ENCODE data around the gene CMIP.

The CMIP gene

DNA sequence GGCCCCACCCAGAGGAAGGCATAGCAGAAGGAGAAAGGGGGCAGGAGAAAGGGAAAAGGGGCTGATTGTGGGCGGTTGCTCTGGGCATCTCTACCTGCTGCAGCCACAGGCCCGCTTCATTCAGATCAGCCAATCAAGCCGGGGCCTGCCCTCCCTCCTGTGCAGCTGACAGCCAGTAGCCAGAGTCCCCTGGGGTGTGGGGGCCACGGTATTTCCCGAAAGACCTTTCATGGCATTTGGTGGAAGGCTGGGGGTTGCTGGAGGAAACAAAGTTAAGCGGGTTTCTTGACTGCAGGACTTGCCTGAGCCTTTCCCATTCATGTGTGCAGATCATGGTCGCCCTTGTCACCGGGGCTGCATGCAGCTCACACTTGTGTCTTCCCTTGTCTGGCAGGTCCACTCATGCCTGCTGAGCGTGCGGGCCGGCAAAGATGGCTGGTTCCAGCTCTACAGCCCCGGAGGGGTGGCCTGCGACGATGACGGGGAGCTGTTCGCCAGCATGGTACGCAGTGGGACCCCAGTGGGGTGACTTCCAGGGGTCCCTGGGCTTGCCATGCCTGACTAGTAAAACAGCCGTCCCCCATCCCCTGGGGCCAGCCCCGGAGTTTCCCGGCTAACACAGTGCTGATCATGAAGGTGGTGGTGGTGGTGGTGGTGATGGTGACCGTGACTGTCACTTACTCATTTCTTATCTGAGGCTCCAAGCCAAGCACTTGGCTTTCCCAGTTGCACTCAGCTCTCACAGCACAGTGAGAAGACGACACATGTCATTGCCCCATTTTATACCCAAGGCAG is 251.8 kb downstream of the CMIP start:
- no peak overlapping the region for H3K27ac ChIP-seq (ENCODE audit: low read length)

DNA sequence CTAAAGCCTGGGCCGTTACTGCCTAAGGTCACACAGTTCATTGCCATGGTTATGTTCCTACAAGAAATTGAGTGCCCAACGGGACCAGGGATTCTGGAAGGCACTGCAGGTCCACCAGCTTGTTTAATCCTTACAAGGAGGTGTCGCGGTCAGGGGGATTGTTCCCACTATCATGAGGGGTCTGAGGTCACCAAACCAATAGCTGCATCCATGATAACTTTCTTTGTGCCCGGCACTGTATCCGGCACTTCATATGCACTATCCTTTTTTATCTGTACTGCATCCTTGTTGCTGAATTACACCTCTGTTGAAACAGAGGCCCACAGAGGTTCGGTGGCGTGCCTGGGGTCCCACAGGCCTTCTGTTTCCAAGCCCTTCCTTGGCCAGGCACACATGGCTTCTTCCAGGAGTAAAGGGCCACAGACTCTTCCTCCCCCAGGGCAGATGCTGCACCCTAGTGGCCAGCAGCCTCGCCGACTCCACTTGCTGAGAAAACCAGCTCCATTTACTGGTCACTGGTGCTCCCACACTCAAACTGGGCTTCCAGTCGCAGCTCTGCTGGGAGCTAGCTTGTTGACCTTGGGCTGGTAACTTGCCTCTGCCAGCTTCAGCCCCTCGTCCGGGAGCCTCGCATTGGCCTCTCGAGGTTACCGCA is 252.5 kb downstream of the CMIP start:
- H3K27ac ChIP-seq (ENCODE audit: low read length) = no peak overlapping the region
- no peak overlapping the region for H3K4me2 ChIP-seq (ENCODE audit: insufficient read depth, low read length)
- peaks cover 8% of the 10 kb centered on the region; the same call in 1 of the 2 replicates for H4K20me1 ChIP-seq (ENCODE audit: insufficient read depth, low read length)
- no peaks in the 10 kb centered on the region for H3K9me3 ChIP-seq (ENCODE audit: insufficient read depth, low read length, severe bottlenecking)
- H3K27me3 ChIP-seq (ENCODE audit: insufficient read depth, low read length, poor library complexity) = no peaks in the 10 kb centered on the region
- H3K4me1 ChIP-seq (ENCODE audit: insufficient read depth, low read length) = no peaks in the 10 kb centered on the region
- peak; percentile 50 for DNase-seq
- H3K9ac ChIP-seq (ENCODE audit: low read depth, low read length) = no peak overlapping the region
- H3K36me3 ChIP-seq (ENCODE audit: insufficient read depth, low read length) = peaks cover 95% of the 10 kb centered on the region
- H2AFZ ChIP-seq (ENCODE audit: low read depth, low read length) = no peak overlapping the region
- H3K4me3 ChIP-seq (ENCODE audit: low read depth in 1 of 2, low read length in 2 of 2) = no peak overlapping the region
- peak; percentile 66; the same call in 2 of the 3 replicates for ATAC-seq (ENCODE audit: insufficient read depth, low read depth)
- TF ChIP-seq, protein P1, sequence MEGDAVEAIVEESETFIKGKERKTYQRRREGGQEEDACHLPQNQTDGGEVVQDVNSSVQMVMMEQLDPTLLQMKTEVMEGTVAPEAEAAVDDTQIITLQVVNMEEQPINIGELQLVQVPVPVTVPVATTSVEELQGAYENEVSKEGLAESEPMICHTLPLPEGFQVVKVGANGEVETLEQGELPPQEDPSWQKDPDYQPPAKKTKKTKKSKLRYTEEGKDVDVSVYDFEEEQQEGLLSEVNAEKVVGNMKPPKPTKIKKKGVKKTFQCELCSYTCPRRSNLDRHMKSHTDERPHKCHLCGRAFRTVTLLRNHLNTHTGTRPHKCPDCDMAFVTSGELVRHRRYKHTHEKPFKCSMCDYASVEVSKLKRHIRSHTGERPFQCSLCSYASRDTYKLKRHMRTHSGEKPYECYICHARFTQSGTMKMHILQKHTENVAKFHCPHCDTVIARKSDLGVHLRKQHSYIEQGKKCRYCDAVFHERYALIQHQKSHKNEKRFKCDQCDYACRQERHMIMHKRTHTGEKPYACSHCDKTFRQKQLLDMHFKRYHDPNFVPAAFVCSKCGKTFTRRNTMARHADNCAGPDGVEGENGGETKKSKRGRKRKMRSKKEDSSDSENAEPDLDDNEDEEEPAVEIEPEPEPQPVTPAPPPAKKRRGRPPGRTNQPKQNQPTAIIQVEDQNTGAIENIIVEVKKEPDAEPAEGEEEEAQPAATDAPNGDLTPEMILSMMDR (IDR thresholded peaks at IDR 0.05; ENCODE audit: borderline replicate concordance, extremely low read depth, low read length, poor library complexity, severe bottlenecking) = peak; percentile 73
- TF ChIP-seq EZH2 (IDR thresholded peaks at IDR 0.05; ENCODE audit: borderline replicate concordance, low read depth, low read length, severe bottlenecking) = no peak
- H3K79me2 ChIP-seq (ENCODE audit: insufficient read depth, low read length) = no peaks in the 10 kb centered on the region

More for the DNA sequence above, 251.8 kb downstream of the CMIP start:
- no peak overlapping the region for H3K9ac ChIP-seq (ENCODE audit: low read depth, low read length)
- no peak for DNase-seq
- peaks cover 95% of the 10 kb centered on the region for H3K36me3 ChIP-seq (ENCODE audit: insufficient read depth, low read length)
- H3K9me3 ChIP-seq (ENCODE audit: insufficient read depth, low read length, severe bottlenecking) = no peaks in the 10 kb centered on the region
- TF ChIP-seq, protein P1 (IDR thresholded peaks at IDR 0.05; ENCODE audit: borderline replicate concordance, extremely low read depth, low read length, poor library complexity, severe bottlenecking) = no peak
- TF ChIP-seq EZH2 (IDR thresholded peaks at IDR 0.05; ENCODE audit: borderline replicate concordance, low read depth, low read length, severe bottlenecking) = no peak
- peaks cover 8% of the 10 kb centered on the region; the same call in 1 of the 2 replicates for H4K20me1 ChIP-seq (ENCODE audit: insufficient read depth, low read length)
- H3K4me1 ChIP-seq (ENCODE audit: insufficient read depth, low read length) = no peaks in the 10 kb centered on the region
- no peak overlapping the region for H3K4me2 ChIP-seq (ENCODE audit: insufficient read depth, low read length)
- ATAC-seq (ENCODE audit: insufficient read depth, low read depth) = no peak
- H3K4me3 ChIP-seq (ENCODE audit: low read depth in 1 of 2, low read length in 2 of 2) = no peak overlapping the region
- no peaks in the 10 kb centered on the region for H3K27me3 ChIP-seq (ENCODE audit: insufficient read depth, low read length, poor library complexity)
- no peak overlapping the region for H2AFZ ChIP-seq (ENCODE audit: low read depth, low read length)
- H3K79me2 ChIP-seq (ENCODE audit: insufficient read depth, low read length) = no peaks in the 10 kb centered on the region

DNA sequence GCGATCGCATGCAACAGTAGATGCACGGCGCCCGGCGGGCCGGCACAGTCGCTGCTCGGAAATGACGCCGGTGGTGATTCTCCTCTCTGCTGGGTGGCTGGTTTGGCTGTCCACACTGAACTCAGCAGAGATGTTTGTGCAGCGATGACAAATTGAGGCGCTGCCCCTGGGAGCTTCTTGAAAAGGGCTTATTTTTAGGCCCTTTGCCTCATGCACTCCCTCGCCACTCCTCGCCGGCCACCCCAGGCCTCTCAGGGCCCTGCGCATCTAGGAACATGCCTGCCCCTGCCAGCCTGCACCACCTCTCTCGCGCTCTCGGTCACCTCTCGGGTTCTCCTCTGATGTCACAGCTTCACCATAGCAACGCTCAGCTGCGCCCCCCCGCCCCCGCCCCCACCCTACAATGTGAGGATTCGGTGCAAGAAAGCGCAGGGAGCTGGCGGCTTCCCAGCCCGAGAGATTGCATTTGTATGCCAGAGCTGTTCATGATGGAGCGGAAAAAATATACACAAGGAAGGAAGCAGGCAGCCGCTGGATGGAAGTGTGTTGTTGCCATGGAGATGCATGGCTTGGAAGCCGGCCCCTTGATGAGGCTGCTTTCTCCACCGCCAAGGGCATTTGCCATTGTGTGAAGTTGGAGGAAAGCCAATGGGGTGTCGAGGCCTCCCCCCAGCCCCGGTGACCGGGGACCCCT is 253.2 kb downstream of the CMIP start:
- peaks cover 8% of the 10 kb centered on the region; the same call in 1 of the 2 replicates for H4K20me1 ChIP-seq (ENCODE audit: insufficient read depth, low read length)
- H3K36me3 ChIP-seq (ENCODE audit: insufficient read depth, low read length) = peaks cover 95% of the 10 kb centered on the region
- no peaks in the 10 kb centered on the region for H3K9me3 ChIP-seq (ENCODE audit: insufficient read depth, low read length, severe bottlenecking)
- TF ChIP-seq EZH2 (IDR thresholded peaks at IDR 0.05; ENCODE audit: borderline replicate concordance, low read depth, low read length, severe bottlenecking) = no peak
- TF ChIP-seq, protein P1 (IDR thresholded peaks at IDR 0.05; ENCODE audit: borderline replicate concordance, extremely low read depth, low read length, poor library complexity, severe bottlenecking) = no peak
- H3K27ac ChIP-seq (ENCODE audit: low read length) = no peak overlapping the region
- DNase-seq (no peak), ATAC-seq (ENCODE audit: insufficient read depth, low read depth) (no peak)
- H3K4me1 ChIP-seq (ENCODE audit: insufficient read depth, low read length) = no peaks in the 10 kb centered on the region
- H3K4me3 ChIP-seq (ENCODE audit: low read depth in 1 of 2, low read length in 2 of 2) = no peak overlapping the region
- no peak overlapping the region for H2AFZ ChIP-seq (ENCODE audit: low read depth, low read length)
- no peaks in the 10 kb centered on the region for H3K27me3 ChIP-seq (ENCODE audit: insufficient read depth, low read length, poor library complexity)
- H3K79me2 ChIP-seq (ENCODE audit: insufficient read depth, low read length) = no peaks in the 10 kb centered on the region
- H3K4me2 ChIP-seq (ENCODE audit: insufficient read depth, low read length) = no peak overlapping the region
- no peak overlapping the region for H3K9ac ChIP-seq (ENCODE audit: low read depth, low read length)
